SH-SY5Y (cell line): ENCODE measurements around the gene ETNK1.

Experiments
- GATA2 ChIP-seq: IDR thresholded peaks from 2 replicates; pipeline ENCODE4 v1.6.1; 2011; ENCODE audit warnings: mild to moderate bottlenecking, low read depth, low read length
- GATA3 ChIP-seq: IDR thresholded peaks from 2 replicates; pipeline ENCODE4 v1.6.1; 2011; ENCODE audit warnings: low read depth, mild to moderate bottlenecking, low read length, moderate library complexity

ETNK1 gene

GRCh38 chr12:22625762-22626294 lies 857 bp downstream of the ETNK1 start:
- TF ChIP-seq GATA3 (no peak), GATA2 (peak; percentile 45; the same call in 1 of the 2 replicates)

- TF ChIP-seq GATA3 (no peak), GATA2 (no peak)
Measured at GRCh38 chr12:22626406-22626805, 1.4 kb downstream of the ETNK1 start.

- TF ChIP-seq GATA2: no peak
- TF ChIP-seq GATA3: no peak
Measured at GRCh38 chr12:22627371-22627770, 2.4 kb downstream of the ETNK1 start.

- no peak for TF ChIP-seq GATA3
- no peak for TF ChIP-seq GATA2
Measured at GRCh38 chr12:22628228-22628627, 3.3 kb downstream of the ETNK1 start.

- no peak for TF ChIP-seq GATA3
Measured at GRCh38 chr12:22631863-22632463, 7.0 kb downstream of the ETNK1 start.

- no peak for TF ChIP-seq GATA2
- no peak for TF ChIP-seq GATA3
Measured at GRCh38 chr12:22634883-22635282, 9.9 kb downstream of the ETNK1 start.

- TF ChIP-seq GATA2 (no peak), GATA3 (no peak)
Measured at GRCh38 chr12:22635812-22636211, 10.8 kb downstream of the ETNK1 start.

- TF ChIP-seq GATA3: no peak
Measured at GRCh38 chr12:22640851-22641250, 15.9 kb downstream of the ETNK1 start.

- TF ChIP-seq GATA3: no peak
- no peak for TF ChIP-seq GATA2
Measured at GRCh38 chr12:22641353-22642053, 16.5 kb downstream of the ETNK1 start.

- TF ChIP-seq GATA2: no peak
- TF ChIP-seq GATA3: no peak
Measured at GRCh38 chr12:22648668-22649067, 23.7 kb downstream of the ETNK1 start.

GRCh38 chr12:22653075-22653474 lies 28.1 kb downstream of the ETNK1 start:
- TF ChIP-seq GATA3: no peak

GRCh38 chr12:22653791-22654190 lies 28.8 kb downstream of the ETNK1 start:
- TF ChIP-seq GATA3: no peak
- no peak for TF ChIP-seq GATA2

GRCh38 chr12:22656376-22656775 lies 31.4 kb downstream of the ETNK1 start:
- TF ChIP-seq GATA2 (no peak), GATA3 (no peak)

- TF ChIP-seq GATA2 (no peak), GATA3 (no peak)
Measured at GRCh38 chr12:22656831-22657230, 31.9 kb downstream of the ETNK1 start.

- no peak for TF ChIP-seq GATA3
- TF ChIP-seq GATA2: no peak
Measured at GRCh38 chr12:22657538-22657937, 32.6 kb downstream of the ETNK1 start.
